ENCODE results near the gene SPOCD1.

Gene SPOCD1

DNA sequence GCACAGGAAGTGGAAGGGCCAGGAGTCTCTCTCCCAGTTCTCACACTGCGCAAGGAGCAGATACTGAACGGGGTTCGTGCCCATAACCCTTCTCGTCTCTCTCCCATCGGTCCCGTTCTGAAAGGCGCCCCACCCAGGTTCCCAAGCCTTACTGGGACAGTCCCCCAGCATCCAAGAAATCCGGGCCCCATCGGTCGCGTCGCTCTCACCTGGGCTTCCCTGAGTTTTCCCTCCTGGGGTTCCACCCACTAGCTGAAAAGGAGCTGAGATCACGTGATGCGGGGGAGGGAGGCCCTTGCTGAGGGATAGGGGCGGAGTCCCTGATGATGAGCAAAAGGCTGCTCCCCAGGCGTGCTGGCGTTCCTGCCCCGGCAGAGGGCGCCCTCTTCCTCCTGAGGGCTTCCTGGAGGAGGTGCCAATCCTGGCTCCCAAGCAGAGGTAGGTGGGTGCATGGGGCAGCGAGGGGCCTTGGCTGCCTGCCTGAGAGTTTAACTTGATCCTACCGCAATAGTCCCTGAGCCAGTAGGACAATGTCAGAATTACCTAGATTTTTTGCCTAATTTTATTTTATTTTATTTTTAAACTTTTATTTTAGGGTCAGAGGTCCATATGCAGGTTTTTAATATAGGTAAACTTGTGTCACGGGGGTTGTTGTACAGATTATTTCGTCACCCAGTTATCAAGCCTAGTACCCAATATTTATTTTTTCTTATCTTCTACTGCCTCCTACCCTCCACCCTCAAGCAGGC lies at the start of gene SPOCD1:
Gene SPOCD1, minus strand, starts transcription at position 271 of the 749 bp plus-strand sequence. CDS start 689 bp downstream, outside the sequence.
- H3K4me3 ChIP-seq (ENCODE audit: low read depth, low read length), result no peak within 1 kb of the TSS
- H3K9me3 ChIP-seq (ENCODE audit: control insufficient read depth, insufficient read depth, low read depth, low read length), result no peaks in the 10 kb centered on the region
- H3K27ac ChIP-seq (ENCODE audit: extremely low read depth, low read depth, low read length), result no peak within 1 kb of the TSS
- ChIA-PET POLR2A (interaction anchor here (1.0 to 1.3 kb wide), 2 partner anchors 16 to 148 kb away, joined by 3 to 5 read pairs; no protein-coding TSS in a partner anchor), CTCF (interaction anchor here (0.6 to 5.5 kb wide), 22 partner anchors 11 to 362 kb away, joined by 3 to 46 read pairs (median 4); partner anchors contain the start of gene PTP4A2)
- H3K4me1 ChIP-seq (ENCODE audit: control insufficient read depth, insufficient read depth, low read length), result no peaks in the 10 kb centered on the region
- no peaks in the 10 kb centered on the region for H3K36me3 ChIP-seq (ENCODE audit: control insufficient read depth in 2 of 2, insufficient read depth in 1 of 2, low read length in 2 of 2)
- TF ChIP-seq, protein P1, sequence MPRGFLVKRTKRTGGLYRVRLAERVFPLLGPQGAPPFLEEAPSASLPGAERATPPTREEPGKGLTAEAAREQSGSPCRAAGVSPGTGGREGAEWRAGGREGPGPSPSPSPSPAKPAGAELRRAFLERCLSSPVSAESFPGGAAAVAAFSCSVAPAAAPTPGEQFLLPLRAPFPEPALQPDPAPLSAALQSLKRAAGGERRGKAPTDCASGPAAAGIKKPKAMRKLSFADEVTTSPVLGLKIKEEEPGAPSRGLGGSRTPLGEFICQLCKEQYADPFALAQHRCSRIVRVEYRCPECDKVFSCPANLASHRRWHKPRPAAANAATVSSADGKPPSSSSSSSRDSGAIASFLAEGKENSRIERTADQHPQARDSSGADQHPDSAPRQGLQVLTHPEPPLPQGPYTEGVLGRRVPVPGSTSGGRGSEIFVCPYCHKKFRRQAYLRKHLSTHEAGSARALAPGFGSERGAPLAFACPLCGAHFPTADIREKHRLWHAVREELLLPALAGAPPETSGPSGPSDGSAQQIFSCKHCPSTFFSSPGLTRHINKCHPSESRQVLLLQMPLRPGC (tag by site-specific recombination; IDR thresholded peaks at IDR 0.05), result no peak
- TF ChIP-seq, protein P2, sequence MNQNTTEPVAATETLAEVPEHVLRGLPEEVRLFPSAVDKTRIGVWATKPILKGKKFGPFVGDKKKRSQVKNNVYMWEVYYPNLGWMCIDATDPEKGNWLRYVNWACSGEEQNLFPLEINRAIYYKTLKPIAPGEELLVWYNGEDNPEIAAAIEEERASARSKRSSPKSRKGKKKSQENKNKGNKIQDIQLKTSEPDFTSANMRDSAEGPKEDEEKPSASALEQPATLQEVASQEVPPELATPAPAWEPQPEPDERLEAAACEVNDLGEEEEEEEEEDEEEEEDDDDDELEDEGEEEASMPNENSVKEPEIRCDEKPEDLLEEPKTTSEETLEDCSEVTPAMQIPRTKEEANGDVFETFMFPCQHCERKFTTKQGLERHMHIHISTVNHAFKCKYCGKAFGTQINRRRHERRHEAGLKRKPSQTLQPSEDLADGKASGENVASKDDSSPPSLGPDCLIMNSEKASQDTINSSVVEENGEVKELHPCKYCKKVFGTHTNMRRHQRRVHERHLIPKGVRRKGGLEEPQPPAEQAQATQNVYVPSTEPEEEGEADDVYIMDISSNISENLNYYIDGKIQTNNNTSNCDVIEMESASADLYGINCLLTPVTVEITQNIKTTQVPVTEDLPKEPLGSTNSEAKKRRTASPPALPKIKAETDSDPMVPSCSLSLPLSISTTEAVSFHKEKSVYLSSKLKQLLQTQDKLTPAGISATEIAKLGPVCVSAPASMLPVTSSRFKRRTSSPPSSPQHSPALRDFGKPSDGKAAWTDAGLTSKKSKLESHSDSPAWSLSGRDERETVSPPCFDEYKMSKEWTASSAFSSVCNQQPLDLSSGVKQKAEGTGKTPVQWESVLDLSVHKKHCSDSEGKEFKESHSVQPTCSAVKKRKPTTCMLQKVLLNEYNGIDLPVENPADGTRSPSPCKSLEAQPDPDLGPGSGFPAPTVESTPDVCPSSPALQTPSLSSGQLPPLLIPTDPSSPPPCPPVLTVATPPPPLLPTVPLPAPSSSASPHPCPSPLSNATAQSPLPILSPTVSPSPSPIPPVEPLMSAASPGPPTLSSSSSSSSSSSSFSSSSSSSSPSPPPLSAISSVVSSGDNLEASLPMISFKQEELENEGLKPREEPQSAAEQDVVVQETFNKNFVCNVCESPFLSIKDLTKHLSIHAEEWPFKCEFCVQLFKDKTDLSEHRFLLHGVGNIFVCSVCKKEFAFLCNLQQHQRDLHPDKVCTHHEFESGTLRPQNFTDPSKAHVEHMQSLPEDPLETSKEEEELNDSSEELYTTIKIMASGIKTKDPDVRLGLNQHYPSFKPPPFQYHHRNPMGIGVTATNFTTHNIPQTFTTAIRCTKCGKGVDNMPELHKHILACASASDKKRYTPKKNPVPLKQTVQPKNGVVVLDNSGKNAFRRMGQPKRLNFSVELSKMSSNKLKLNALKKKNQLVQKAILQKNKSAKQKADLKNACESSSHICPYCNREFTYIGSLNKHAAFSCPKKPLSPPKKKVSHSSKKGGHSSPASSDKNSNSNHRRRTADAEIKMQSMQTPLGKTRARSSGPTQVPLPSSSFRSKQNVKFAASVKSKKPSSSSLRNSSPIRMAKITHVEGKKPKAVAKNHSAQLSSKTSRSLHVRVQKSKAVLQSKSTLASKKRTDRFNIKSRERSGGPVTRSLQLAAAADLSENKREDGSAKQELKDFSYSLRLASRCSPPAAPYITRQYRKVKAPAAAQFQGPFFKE (tag by site-specific recombination; IDR thresholded peaks at IDR 0.05; ENCODE audit: borderline replicate concordance), result no peak
- TF ChIP-seq ZNF184 (tag by site-specific recombination; IDR thresholded peaks at IDR 0.05) (0 out of 2 replicates have a peak, but pooled peaks have one; percentile 56), ZNF555 (tag by site-specific recombination; conservative IDR thresholded peaks at IDR 0.05) (no peak), ZNF76 (tag by site-specific recombination; IDR thresholded peaks at IDR 0.05; ENCODE audit: borderline replicate concordance, low read depth) (peak; percentile 26; the same call in 1 of the 2 replicates), KLF1 (tag by site-specific recombination; IDR thresholded peaks at IDR 0.05) (peak; percentile 70), SP2 (tag by site-specific recombination; IDR thresholded peaks at IDR 0.05) (peak; percentile 38), ZNF596 (tag by site-specific recombination; IDR thresholded peaks at IDR 0.05) (no peak), ZNF777 (tag by site-specific recombination; IDR thresholded peaks at IDR 0.05; ENCODE audit: borderline replicate concordance) (no peak), ZNF701 (tag by site-specific recombination; IDR thresholded peaks at IDR 0.05) (no peak), ZNF112 (tag by site-specific recombination; IDR thresholded peaks at IDR 0.05) (no peak), ZNF610 (tag by site-specific recombination; IDR thresholded peaks at IDR 0.05; ENCODE audit: borderline replicate concordance) (0 out of 2 replicates have a peak, but pooled peaks have one; percentile 45), ZNF394 (tag by site-specific recombination; IDR thresholded peaks at IDR 0.05; ENCODE audit: borderline replicate concordance) (peak; percentile 60; the same call in 1 of the 2 replicates), ZNF571 (tag by site-specific recombination; IDR thresholded peaks at IDR 0.05) (no peak), RBAK (tag by site-specific recombination; IDR thresholded peaks at IDR 0.05) (no peak), ZNF366 (tag by site-specific recombination; conservative IDR thresholded peaks at IDR 0.05) (no peak), ZNF768 (tag by site-specific recombination; IDR thresholded peaks at IDR 0.05) (0 out of 2 replicates have a peak, but pooled peaks have one; percentile 4)
- TF ChIP-seq, protein P3, sequence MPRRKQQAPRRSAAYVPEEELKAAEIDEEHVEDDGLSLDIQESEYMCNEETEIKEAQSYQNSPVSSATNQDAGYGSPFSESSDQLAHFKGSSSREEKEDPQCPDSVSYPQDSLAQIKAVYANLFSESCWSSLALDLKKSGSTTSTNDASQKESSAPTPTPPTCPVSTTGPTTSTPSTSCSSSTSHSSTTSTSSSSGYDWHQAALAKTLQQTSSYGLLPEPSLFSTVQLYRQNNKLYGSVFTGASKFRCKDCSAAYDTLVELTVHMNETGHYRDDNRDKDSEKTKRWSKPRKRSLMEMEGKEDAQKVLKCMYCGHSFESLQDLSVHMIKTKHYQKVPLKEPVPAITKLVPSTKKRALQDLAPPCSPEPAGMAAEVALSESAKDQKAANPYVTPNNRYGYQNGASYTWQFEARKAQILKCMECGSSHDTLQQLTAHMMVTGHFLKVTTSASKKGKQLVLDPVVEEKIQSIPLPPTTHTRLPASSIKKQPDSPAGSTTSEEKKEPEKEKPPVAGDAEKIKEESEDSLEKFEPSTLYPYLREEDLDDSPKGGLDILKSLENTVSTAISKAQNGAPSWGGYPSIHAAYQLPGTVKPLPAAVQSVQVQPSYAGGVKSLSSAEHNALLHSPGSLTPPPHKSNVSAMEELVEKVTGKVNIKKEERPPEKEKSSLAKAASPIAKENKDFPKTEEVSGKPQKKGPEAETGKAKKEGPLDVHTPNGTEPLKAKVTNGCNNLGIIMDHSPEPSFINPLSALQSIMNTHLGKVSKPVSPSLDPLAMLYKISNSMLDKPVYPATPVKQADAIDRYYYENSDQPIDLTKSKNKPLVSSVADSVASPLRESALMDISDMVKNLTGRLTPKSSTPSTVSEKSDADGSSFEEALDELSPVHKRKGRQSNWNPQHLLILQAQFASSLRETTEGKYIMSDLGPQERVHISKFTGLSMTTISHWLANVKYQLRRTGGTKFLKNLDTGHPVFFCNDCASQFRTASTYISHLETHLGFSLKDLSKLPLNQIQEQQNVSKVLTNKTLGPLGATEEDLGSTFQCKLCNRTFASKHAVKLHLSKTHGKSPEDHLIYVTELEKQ (tag by site-specific recombination; IDR thresholded peaks at IDR 0.05; ENCODE audit: borderline replicate concordance), result peak; percentile 37
- TF ChIP-seq, protein P4, sequence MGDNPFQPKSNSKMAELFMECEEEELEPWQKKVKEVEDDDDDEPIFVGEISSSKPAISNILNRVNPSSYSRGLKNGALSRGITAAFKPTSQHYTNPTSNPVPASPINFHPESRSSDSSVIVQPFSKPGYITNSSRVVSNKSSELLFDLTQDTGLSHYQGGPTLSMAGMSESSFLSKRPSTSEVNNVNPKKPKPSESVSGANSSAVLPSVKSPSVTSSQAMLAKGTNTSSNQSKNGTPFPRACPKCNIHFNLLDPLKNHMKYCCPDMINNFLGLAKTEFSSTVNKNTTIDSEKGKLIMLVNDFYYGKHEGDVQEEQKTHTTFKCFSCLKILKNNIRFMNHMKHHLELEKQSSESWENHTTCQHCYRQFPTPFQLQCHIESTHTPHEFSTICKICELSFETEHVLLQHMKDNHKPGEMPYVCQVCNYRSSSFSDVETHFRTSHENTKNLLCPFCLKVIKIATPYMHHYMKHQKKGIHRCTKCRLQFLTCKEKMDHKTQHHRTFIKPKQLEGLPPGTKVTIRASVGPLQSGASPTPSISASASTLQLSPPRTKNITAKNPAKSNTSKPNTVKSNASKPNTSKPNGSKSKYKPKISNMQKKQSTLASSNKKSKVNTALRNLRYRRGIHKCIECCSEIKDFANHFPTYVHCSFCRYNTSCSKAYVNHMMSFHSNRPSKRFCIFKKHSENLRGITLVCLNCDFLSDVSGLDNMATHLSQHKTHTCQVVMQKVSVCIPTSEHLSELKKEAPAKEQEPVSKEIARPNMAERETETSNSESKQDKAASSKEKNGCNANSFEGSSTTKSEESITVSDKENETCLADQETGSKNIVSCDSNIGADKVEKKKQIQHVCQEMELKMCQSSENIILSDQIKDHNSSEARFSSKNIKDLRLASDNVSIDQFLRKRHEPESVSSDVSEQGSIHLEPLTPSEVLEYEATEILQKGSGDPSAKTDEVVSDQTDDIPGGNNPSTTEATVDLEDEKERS (tag by site-specific recombination; IDR thresholded peaks at IDR 0.05), result peak; percentile 35; the same call in 1 of the 2 replicates

Data from HEK293 (cell line).